Endothelial cell of coronary artery (primary cell): ENCODE data around the gene POTEB3. TPM values are rescaled to one million over a fixed set of nuclear protein-coding genes. Genes with fewer than 3 reads are reported as not detected.

Source experiments
- total RNA-seq: library from RNA; depleted of rRNA; stranded (reverse); fragments of >200 nt; gene quantifications from 2 replicates; pipeline ENCODE4 v1.2.3, GENCODE V29; 2014

POTEB3 gene
- not detected in 2 replicates for total RNA-seq

DNA sequence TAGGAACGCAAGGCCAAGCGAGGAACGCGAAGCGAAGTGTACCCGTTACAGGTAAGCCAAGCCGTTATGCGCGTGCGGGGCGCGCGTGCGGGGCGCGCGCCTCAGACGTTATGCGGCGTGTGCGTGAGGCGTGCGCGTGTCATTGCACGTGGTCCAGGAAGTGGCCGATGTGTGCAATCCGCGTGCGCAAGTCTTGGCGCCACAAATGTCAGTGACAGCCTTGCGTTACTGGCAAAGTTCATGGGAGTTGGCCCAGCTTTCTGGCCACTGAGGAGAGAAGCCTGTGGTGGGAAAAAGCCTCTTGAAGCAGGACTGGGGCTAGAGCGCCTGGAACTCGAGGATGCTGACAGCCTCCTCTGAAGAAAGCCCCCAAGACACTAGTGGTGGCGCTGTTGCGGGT, at the start of gene POTEB3:
Gene POTEB3 (minus strand): TSS at position 101 of the 400 bp plus-strand sequence. CDS start 488 bp downstream, outside the sequence.

